HepG2 (cell line): ENCODE measurements around the gene TMEM141. TPM values are rescaled to one million over a fixed set of nuclear protein-coding genes. Genes with fewer than 3 reads are reported as not detected.
A peak's percentile ranks its signal among the peaks of the same experiment; 100 is the strongest.

Experiments
- ARID4A ChIP-seq: sonication (generic); formaldehyde crosslinking; IDR thresholded peaks from 2 replicates; pipeline ENCODE4 v1.5.0; 2020; ENCODE audit warnings: mild to moderate bottlenecking, missing genetic modification reagents, borderline replicate concordance
- CREB1 ChIP-seq, 2 experiments: fragments of 450-650 bp in 1 of 2; IDR thresholded peaks; 2 replicates each; pipeline ENCODE4 v1.6.1; 2016 to 2017; ENCODE audit warnings: control low read depth in 1 of 2, mild to moderate bottlenecking in 1 of 2, missing compliant biosample characterization in 1 of 2, missing genetic modification characterization in 1 of 2
- ETV5 ChIP-seq: IDR thresholded peaks from 2 replicates; pipeline ENCODE4 v1.6.1; 2018; ENCODE audit warnings: missing biosample characterization, missing genetic modification reagents, inconsistent platforms, borderline replicate concordance
- KLF11 ChIP-seq: IDR thresholded peaks from 2 replicates; pipeline ENCODE4 v1.6.1; 2016; ENCODE audit warnings: missing compliant biosample characterization
- MXI1 ChIP-seq: IDR thresholded peaks from 3 replicates; pipeline ENCODE4 v1.6.1; 2012; ENCODE audit warnings: low read depth, low read length, inconsistent platforms, borderline replicate concordance
- NBN ChIP-seq: fragments of 450-650 bp; conservative IDR thresholded peaks from 2 replicates; pipeline ENCODE4 v1.6.1; 2017
- NR3C1 ChIP-seq: sonication (generic); formaldehyde crosslinking; IDR thresholded peaks from 2 replicates; pipeline ENCODE4 v1.4.0; 2020; ENCODE audit warnings: missing genetic modification reagents
- PAF1 ChIP-seq: IDR thresholded peaks from 2 replicates; pipeline ENCODE4 v1.6.1; 2016; ENCODE audit warnings: missing genetic modification reagents, missing compliant biosample characterization
- RORA ChIP-seq: sonication (generic); formaldehyde crosslinking; IDR thresholded peaks from 2 replicates; pipeline ENCODE4 v1.5.0; 2020; ENCODE audit warnings: mild to moderate bottlenecking, missing genetic modification reagents, moderate library complexity
- SIN3A ChIP-seq: IDR thresholded peaks from 2 replicates; pipeline ENCODE4 v1.6.1; 2011; ENCODE audit warnings: low read depth, mild to moderate bottlenecking, control low read depth, low read length, borderline replicate concordance
- SIX4 ChIP-seq: sonication (generic); formaldehyde crosslinking; IDR thresholded peaks from 2 replicates; pipeline ENCODE4 v1.4.0; 2020; ENCODE audit warnings: missing genetic modification reagents
- SMC3 ChIP-seq: IDR thresholded peaks from 2 replicates; pipeline ENCODE4 v1.6.1; 2011; ENCODE audit warnings: low read length, improper control_type of control experiment
- SRY ChIP-seq: sonication (generic); formaldehyde crosslinking; IDR thresholded peaks from 2 replicates; pipeline ENCODE4 v1.8.0; 2022; ENCODE audit warnings: mild to moderate bottlenecking, missing genetic modification reagents
- ZFP36L1 ChIP-seq: sonication (generic); formaldehyde crosslinking; IDR thresholded peaks from 2 replicates; pipeline ENCODE4 v1.8.0; 2022; ENCODE audit warnings: mild to moderate bottlenecking, missing genetic modification reagents, moderate library complexity
- ZMYM3 ChIP-seq: sonication (generic); formaldehyde crosslinking; IDR thresholded peaks from 2 replicates; pipeline ENCODE4 v1.5.1; 2020; ENCODE audit warnings: mild to moderate bottlenecking, missing genetic modification reagents
- ZNF124 ChIP-seq: sonication (generic); formaldehyde crosslinking; IDR thresholded peaks from 2 replicates; pipeline ENCODE4 v1.4.0; 2020; ENCODE audit warnings: missing genetic modification reagents
- ZNF441 ChIP-seq: sonication (generic); formaldehyde crosslinking; IDR thresholded peaks from 2 replicates; pipeline ENCODE4 v1.7.0; 2021; ENCODE audit warnings: missing genetic modification reagents, borderline replicate concordance
- ZNF501 ChIP-seq: sonication (generic); formaldehyde crosslinking; IDR thresholded peaks from 2 replicates; pipeline ENCODE4 v1.5.1; 2020; ENCODE audit warnings: mild to moderate bottlenecking, moderate library complexity, missing genetic modification reagents
- ZNF615 ChIP-seq: sonication (generic); formaldehyde crosslinking; IDR thresholded peaks from 2 replicates; pipeline ENCODE4 v1.5.0; 2020; ENCODE audit warnings: mild to moderate bottlenecking, missing genetic modification reagents, borderline replicate concordance
- ZNF678 ChIP-seq: sonication (generic); formaldehyde crosslinking; IDR thresholded peaks from 2 replicates; pipeline ENCODE4 v1.4.0; 2020; ENCODE audit warnings: mild to moderate bottlenecking, missing genetic modification reagents
- polyA plus RNA-seq, 8 experiments: library from polyadenylated mRNA; depleted of rRNA in 3 of 8; stranded (reverse) in 7 of 8; unstranded in 1 of 8; fragments of >200 nt; fragmentation: Illumina TruSeq in 4 of 8; extraction: Trizol in 4 of 8; gene quantifications; 2 replicates each; pipeline versions ENCODE4 v1.2.1 to v1.2.3, GENCODE V29; 2011 to 2016; ENCODE audit warnings: low read depth in 4 of 8, missing spikeins in 1 of 8, mixed read lengths in 1 of 8; ENCODE audit not compliant: insufficient read depth in 1 of 8
- total RNA-seq, 5 experiments: library from RNA; depleted of rRNA; stranded (reverse); fragments of >200 nt; fragmentation: Illumina TruSeq; extraction: Trizol; gene quantifications; 2 replicates each; pipeline ENCODE4 v1.2.3, GENCODE V29; 2016; ENCODE audit warnings: low read depth in 1 of 5
- TF ChIP-seq, protein P1 (sequence below), 2 experiments: IDR thresholded peaks; 2 replicates each; pipeline ENCODE4 v1.6.1; 2011 to 2012; ENCODE audit warnings: low read length in 2 of 2, borderline replicate concordance in 1 of 2, low read depth in 1 of 2, mild to moderate bottlenecking in 1 of 2, moderate library complexity in 1 of 2
- TF ChIP-seq, protein P2 (sequence below): sonication (generic); formaldehyde crosslinking; IDR thresholded peaks from 2 replicates; pipeline ENCODE4 v1.8.0; 2023; ENCODE audit warnings: mild to moderate bottlenecking, missing genetic modification reagents

The TMEM141 gene
- total and polyA plus RNA-seq, 2 of the 13 experiments (the other 11 are each of a cell fraction or from before 2014, with no cell fraction given): 81.0 to 202 TPM

- TF ChIP-seq, protein P1, sequence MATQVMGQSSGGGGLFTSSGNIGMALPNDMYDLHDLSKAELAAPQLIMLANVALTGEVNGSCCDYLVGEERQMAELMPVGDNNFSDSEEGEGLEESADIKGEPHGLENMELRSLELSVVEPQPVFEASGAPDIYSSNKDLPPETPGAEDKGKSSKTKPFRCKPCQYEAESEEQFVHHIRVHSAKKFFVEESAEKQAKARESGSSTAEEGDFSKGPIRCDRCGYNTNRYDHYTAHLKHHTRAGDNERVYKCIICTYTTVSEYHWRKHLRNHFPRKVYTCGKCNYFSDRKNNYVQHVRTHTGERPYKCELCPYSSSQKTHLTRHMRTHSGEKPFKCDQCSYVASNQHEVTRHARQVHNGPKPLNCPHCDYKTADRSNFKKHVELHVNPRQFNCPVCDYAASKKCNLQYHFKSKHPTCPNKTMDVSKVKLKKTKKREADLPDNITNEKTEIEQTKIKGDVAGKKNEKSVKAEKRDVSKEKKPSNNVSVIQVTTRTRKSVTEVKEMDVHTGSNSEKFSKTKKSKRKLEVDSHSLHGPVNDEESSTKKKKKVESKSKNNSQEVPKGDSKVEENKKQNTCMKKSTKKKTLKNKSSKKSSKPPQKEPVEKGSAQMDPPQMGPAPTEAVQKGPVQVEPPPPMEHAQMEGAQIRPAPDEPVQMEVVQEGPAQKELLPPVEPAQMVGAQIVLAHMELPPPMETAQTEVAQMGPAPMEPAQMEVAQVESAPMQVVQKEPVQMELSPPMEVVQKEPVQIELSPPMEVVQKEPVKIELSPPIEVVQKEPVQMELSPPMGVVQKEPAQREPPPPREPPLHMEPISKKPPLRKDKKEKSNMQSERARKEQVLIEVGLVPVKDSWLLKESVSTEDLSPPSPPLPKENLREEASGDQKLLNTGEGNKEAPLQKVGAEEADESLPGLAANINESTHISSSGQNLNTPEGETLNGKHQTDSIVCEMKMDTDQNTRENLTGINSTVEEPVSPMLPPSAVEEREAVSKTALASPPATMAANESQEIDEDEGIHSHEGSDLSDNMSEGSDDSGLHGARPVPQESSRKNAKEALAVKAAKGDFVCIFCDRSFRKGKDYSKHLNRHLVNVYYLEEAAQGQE (IDR thresholded peaks at IDR 0.05; ENCODE audit: borderline replicate concordance in 1 of 2, low read depth in 1 of 2, low read length in 2 of 2): no peak
- TF ChIP-seq ZNF501 (peak; percentile 55; the same call in 1 of the 2 replicates), KLF11 (CRISPR knock-in tag) (no peak), ZNF678 (no peak), ZNF441 (no peak), NR3C1 (CRISPR knock-in tag) (no peak), ZNF615 (CRISPR knock-in tag) (no peak), ZFP36L1 (0 out of 2 replicates have a peak, but pooled peaks have one; percentile 31), RORA (CRISPR knock-in tag) (no peak), SIN3A (no peak), ARID4A (peak; percentile 28; the same call in 1 of the 2 replicates), PAF1 (peak; percentile 80; the same call in 1 of the 2 replicates), SIX4 (no peak), SRY (CRISPR knock-in tag) (no peak; the same call in 1 of the 2 replicates), ZNF124 (CRISPR knock-in tag) (no peak), ETV5 (CRISPR knock-in tag) (no peak), MXI1 (peak; percentile 42; the same call in 1 of the 3 replicates), NBN (no peak), ZMYM3 (CRISPR knock-in tag) (no peak), SMC3 (no peak), CREB1 (IDR thresholded peaks at IDR 0.05) (no peak), CREB1 (CRISPR knock-in tag; IDR thresholded peaks at IDR 0.05) (no peak)
- TF ChIP-seq, protein P2, sequence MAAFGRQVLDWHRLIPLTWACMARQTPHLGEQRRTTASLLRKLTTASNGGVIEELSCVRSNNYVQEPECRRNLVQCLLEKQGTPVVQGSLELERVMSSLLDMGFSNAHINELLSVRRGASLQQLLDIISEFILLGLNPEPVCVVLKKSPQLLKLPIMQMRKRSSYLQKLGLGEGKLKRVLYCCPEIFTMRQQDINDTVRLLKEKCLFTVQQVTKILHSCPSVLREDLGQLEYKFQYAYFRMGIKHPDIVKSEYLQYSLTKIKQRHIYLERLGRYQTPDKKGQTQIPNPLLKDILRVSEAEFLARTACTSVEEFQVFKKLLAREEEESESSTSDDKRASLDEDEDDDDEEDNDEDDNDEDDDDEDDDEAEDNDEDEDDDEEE: no peak
Measured at GRCh38 chr9:136793086-136793946, 2.2 kb downstream of the TMEM141 start (continued).
